Mesendoderm (in vitro differentiated cells): ENCODE results near the gene LRSAM1.

ENCODE experiments used
- DNase-seq: peaks from one replicate; pipeline ENCODE4 v3.0.0; 2013
- H2AK5ac ChIP-seq: 2 replicates; pipeline ENCODE4 v1.6.1; 2013; ENCODE audit warnings: low read length, inconsistent platforms
- H2BK120ac ChIP-seq: 2 replicates; pipeline ENCODE4 v1.6.1; 2013; ENCODE audit warnings: low read depth, mild to moderate bottlenecking, low read length, moderate library complexity, mixed read lengths
- H2BK15ac ChIP-seq: replicated peaks from 2 replicates; pipeline ENCODE4 v1.6.1; 2013; ENCODE audit warnings: low read depth, mild to moderate bottlenecking, moderate library complexity
- H2BK5ac ChIP-seq: 2 replicates; pipeline ENCODE4 v1.6.1; 2013; ENCODE audit warnings: low read length, inconsistent platforms
- H3K18ac ChIP-seq: 2 replicates; pipeline ENCODE4 v1.6.1; 2013; ENCODE audit warnings: mild to moderate bottlenecking, low read length, mixed read lengths
- H3K23ac ChIP-seq: one replicate; pipeline ENCODE4 v1.6.1; 2013; ENCODE audit warnings: low read length
- H3K27ac ChIP-seq: 2 replicates; pipeline ENCODE4 v1.5.1; 2013; ENCODE audit warnings: low read depth, mild to moderate bottlenecking, inconsistent platforms, low read length, moderate library complexity
- H3K27me3 ChIP-seq: 2 replicates; pipeline ENCODE4 v1.6.1; 2013; ENCODE audit warnings: low read length, control low read depth, mild to moderate bottlenecking, inconsistent platforms; ENCODE audit not compliant: insufficient read depth, poor library complexity
- H3K36me3 ChIP-seq: 2 replicates; pipeline ENCODE4 v1.6.1; 2013; ENCODE audit warnings: low read length, inconsistent platforms; ENCODE audit not compliant: control insufficient read depth, insufficient read depth
- H3K4ac ChIP-seq: one replicate; pipeline ENCODE4 v1.6.1; 2013; ENCODE audit warnings: low read depth, mild to moderate bottlenecking, low read length, moderate library complexity
- H3K4me1 ChIP-seq: 2 replicates; pipeline ENCODE4 v1.6.1; 2013; ENCODE audit warnings: low read depth, low read length, inconsistent platforms; ENCODE audit not compliant: control insufficient read depth
- H3K4me2 ChIP-seq: 2 replicates; pipeline ENCODE4 v1.6.1; 2013; ENCODE audit warnings: low read length
- H3K4me3 ChIP-seq: 2 replicates; pipeline ENCODE4 v1.5.1; 2013; ENCODE audit warnings: mild to moderate bottlenecking, low read length
- H3K56ac ChIP-seq: one replicate; pipeline ENCODE4 v1.6.1; 2013; ENCODE audit warnings: low read length
- H3K79me1 ChIP-seq: 2 replicates; pipeline ENCODE4 v1.6.1; 2013; ENCODE audit warnings: low read length, inconsistent platforms
- H3K79me2 ChIP-seq: 2 replicates; pipeline ENCODE4 v1.6.1; 2013; ENCODE audit warnings: mild to moderate bottlenecking, low read length; ENCODE audit not compliant: control insufficient read depth, insufficient read depth
- H3K9ac ChIP-seq: 2 replicates; pipeline ENCODE4 v1.6.1; 2013; ENCODE audit warnings: low read length, inconsistent platforms
- H4K5ac ChIP-seq: one replicate; pipeline ENCODE4 v1.6.1; 2013; ENCODE audit warnings: low read length
- H4K8ac ChIP-seq: one replicate; pipeline ENCODE4 v1.6.1; 2013; ENCODE audit warnings: low read depth, mild to moderate bottlenecking, control low read depth, low read length, moderate library complexity
- WGBS: extraction: QIAGEN DNeasy Blood & Tissue Kit; methylation state at CpG from one replicate; pipeline ENCODE4 v1.1.7; 2013; ENCODE audit warnings: low lambda C conversion rate, missing lambda C conversion rate; ENCODE audit not compliant: insufficient coverage; ENCODE audit errors: extremely low coverage; 5-methylcytosine and 5-hydroxymethylcytosine counted together

The LRSAM1 gene

GRCh38 chr9:127517620-127518019 is 66.3 kb downstream of the LRSAM1 start:
- H3K4me3 ChIP-seq: no peak overlapping the region
- H3K4me2 ChIP-seq: no peak overlapping the region
- no CpG with 5 or more reads among the region's 11 CpGs for WGBS
- no peak overlapping the region for H3K23ac ChIP-seq
- no peaks in the 10 kb centered on the region for H3K4me1 ChIP-seq
- H3K79me1 ChIP-seq: no peaks in the 10 kb centered on the region
- no peak overlapping the region for H3K9ac ChIP-seq
- H2BK120ac ChIP-seq: no peak overlapping the region
- H3K79me2 ChIP-seq: no peaks in the 10 kb centered on the region
- no peak overlapping the region for H4K5ac ChIP-seq
- H3K18ac ChIP-seq: no peak overlapping the region
- no peak overlapping the region for H3K27ac ChIP-seq
- no peak overlapping the region for H2AK5ac ChIP-seq
- no peak overlapping the region for H3K56ac ChIP-seq
- no peak overlapping the region for H2BK5ac ChIP-seq
- no peak for DNase-seq
- peaks cover 6% of the 10 kb centered on the region for H3K36me3 ChIP-seq
- no peak overlapping the region for H2BK15ac ChIP-seq
- H4K8ac ChIP-seq: no peak overlapping the region
- no peak overlapping the region for H3K4ac ChIP-seq
- no peaks in the 10 kb centered on the region for H3K27me3 ChIP-seq

GRCh38 chr9:127518091-127518856 is 67.0 kb downstream of the LRSAM1 start:
- Histone ChIP-seq H3K27ac (no peak overlapping the region), H2AK5ac (no peak overlapping the region), H3K4me1 (no peaks in the 10 kb centered on the region), H4K8ac (no peak overlapping the region), H3K36me3 (peaks cover 6% of the 10 kb centered on the region), H2BK15ac (no peak overlapping the region), H2BK5ac (no peak overlapping the region), H3K79me1 (peaks cover 2% of the 10 kb centered on the region), H3K9ac (no peak overlapping the region), H3K4me3 (no peak overlapping the region), H3K27me3 (no peaks in the 10 kb centered on the region), H3K56ac (no peak overlapping the region), H3K23ac (no peak overlapping the region), H4K5ac (no peak overlapping the region), H3K79me2 (no peaks in the 10 kb centered on the region), H3K4ac (no peak overlapping the region), H2BK120ac (no peak overlapping the region), H3K18ac (no peak overlapping the region), H3K4me2 (no peak overlapping the region)
- no CpG with 5 or more reads among the region's 13 CpGs for WGBS
- no peak for DNase-seq

GRCh38 chr9:127519301-127520166 is 68.2 kb downstream of the LRSAM1 start:
- Histone ChIP-seq H2BK15ac (no peak overlapping the region), H3K36me3 (peaks cover 8% of the 10 kb centered on the region), H3K27me3 (no peaks in the 10 kb centered on the region), H4K8ac (no peak overlapping the region), H3K4ac (no peak overlapping the region), H3K4me1 (no peaks in the 10 kb centered on the region), H3K79me2 (no peaks in the 10 kb centered on the region), H3K4me3 (no peak overlapping the region), H3K18ac (no peak overlapping the region), H4K5ac (no peak overlapping the region), H3K9ac (no peak overlapping the region), H2BK5ac (no peak overlapping the region), H3K23ac (no peak overlapping the region), H3K79me1 (peaks cover 2% of the 10 kb centered on the region), H2BK120ac (no peak overlapping the region), H3K27ac (peak overlapping the region; percentile 45), H3K56ac (peak overlapping the region; percentile 38), H2AK5ac (no peak overlapping the region), H3K4me2 (no peak overlapping the region)
- WGBS: no CpG with 5 or more reads among the region's 22 CpGs
- peak; percentile 80 for DNase-seq

GRCh38 chr9:127520941-127521918 is 69.9 kb downstream of the LRSAM1 start:
- Histone ChIP-seq H2BK120ac (no peak overlapping the region), H3K27ac (peak overlapping the region; percentile 82), H3K36me3 (peaks cover 10% of the 10 kb centered on the region), H3K27me3 (no peaks in the 10 kb centered on the region), H3K4me1 (no peaks in the 10 kb centered on the region), H2AK5ac (no peak overlapping the region), H3K4me3 (no peak overlapping the region), H3K56ac (peak overlapping the region; percentile 81), H4K5ac (no peak overlapping the region), H3K79me1 (peaks cover 2% of the 10 kb centered on the region), H3K4me2 (no peak overlapping the region), H2BK15ac (no peak overlapping the region), H3K18ac (peak overlapping the region; percentile 11), H4K8ac (no peak overlapping the region), H2BK5ac (peak overlapping the region; percentile 1), H3K79me2 (no peaks in the 10 kb centered on the region), H3K4ac (no peak overlapping the region), H3K9ac (no peak overlapping the region), H3K23ac (no peak overlapping the region)
- no CpG with 5 or more reads among the region's 20 CpGs for WGBS
- peak; percentile 85 for DNase-seq

GRCh38 chr9:127521919-127522304 is 70.6 kb downstream of the LRSAM1 start:
- Histone ChIP-seq H3K4me2 (no peak overlapping the region), H2BK120ac (no peak overlapping the region), H3K56ac (peak overlapping the region; percentile 81), H3K79me2 (no peaks in the 10 kb centered on the region), H4K8ac (no peak overlapping the region), H3K27me3 (no peaks in the 10 kb centered on the region), H2BK15ac (no peak overlapping the region), H3K18ac (peak overlapping the region; percentile 11), H3K23ac (no peak overlapping the region), H3K4me1 (no peaks in the 10 kb centered on the region), H2BK5ac (peak overlapping the region; percentile 1), H3K36me3 (peaks cover 7% of the 10 kb centered on the region), H3K9ac (no peak overlapping the region), H2AK5ac (no peak overlapping the region), H3K4me3 (no peak overlapping the region), H3K27ac (peak overlapping the region; percentile 53), H3K4ac (peak overlapping the region; percentile 7), H3K79me1 (peaks cover 2% of the 10 kb centered on the region), H4K5ac (no peak overlapping the region)
- WGBS: no CpG with 5 or more reads among the region's 5 CpGs
- no peak for DNase-seq
